ENCODE results near the gene PSAP.

The PSAP gene

DNA sequence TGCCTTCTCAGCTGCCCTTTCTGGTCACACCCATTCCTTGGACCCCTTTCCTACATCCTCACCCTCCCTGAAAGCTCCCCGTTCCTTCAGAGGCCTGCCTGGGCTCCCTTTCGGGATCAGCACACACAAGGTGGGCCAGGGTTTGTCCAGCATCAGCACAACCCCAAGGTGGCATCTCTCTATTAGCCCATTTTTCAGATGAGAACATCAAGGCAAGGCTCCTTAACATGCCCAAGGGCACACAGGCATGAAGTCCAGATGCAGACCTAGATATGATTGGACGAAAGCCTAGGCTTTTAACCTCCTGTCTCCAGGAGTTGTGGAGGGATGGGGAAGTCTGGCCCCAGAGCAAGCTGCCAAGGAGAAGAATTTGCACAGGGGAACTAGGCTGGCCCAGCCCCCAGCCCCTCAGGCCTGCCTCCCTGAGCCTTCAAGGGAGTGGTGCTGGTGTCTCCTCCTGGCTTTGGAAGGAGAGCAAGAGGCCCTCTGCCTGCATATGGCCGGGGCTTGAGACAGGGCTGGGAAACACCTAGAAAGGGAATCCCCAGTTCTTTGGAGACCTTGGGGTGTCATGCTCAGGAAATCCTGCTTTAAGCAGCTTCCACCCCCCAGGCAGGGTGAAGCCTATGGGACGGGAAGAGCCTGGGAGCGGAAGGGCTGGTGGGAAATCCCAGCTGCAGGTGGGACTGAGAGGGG is 68.7 kb downstream of the PSAP start:
- no peak for DNase-seq

DNA sequence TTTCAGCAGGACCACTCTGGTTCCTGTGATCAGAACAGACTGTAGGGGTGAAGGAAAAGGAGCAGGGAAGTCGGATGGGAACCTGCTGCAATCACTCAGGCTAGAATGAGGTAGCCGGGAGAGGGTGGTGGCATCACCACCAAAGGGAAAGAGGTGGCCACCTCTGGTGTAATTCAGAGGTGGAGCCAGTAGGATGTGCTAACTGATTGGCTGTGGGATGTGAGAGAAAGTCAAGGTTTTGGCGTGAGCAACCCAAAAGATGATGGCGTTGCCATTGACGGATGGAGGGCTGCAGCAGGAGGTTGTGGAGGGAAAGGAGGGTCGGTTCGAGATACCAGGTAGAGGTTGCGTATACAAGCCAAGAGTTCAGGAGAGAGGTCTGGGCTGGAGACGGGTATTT is 70.3 kb downstream of the PSAP start:
- no peak for DNase-seq

- DNase-seq, result no peak
These were observed 70.9 kb downstream of the PSAP start for GRCh38 chr10:71780156-71780555.

GRCh38 chr10:71779641-71780040 is 71.4 kb downstream of the PSAP start:
- DNase-seq, result no peak

DNA sequence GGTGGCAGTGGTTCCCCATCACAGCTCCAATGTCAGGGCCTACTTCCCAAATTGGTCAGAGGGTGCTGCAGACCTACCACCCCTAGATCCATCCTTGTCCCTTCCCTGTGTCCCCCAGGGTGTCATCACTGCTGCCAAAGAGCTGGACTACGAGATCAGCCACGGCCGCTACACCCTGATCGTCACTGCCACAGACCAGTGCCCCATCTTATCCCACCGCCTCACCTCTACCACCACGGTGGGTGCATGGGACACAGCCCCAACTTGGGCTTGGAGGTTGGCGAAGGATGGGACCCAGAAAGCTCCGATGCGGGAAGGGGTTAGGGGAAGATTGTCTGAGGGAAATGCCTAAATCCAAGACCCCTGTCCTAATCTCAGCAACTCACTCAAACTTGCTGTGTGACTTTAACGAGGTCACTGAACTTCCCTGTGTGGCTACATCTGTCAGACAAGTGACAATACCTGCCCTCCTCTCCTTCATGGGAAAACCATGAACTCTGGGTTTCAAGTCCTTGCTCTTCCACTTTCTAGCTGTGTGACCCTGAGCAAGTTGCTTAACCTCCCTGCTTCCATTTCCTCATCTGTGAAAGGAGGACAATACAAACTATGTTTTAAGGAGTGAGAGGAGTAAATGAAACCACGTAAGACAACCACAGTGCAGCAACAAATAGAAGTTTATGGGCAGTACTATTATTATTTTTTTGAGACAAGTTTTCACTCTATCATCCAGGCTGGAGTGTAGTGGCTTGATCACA is 72.8 kb downstream of the PSAP start:
- DNase-seq, result no peak

GRCh38 chr10:71777213-71777985 is 73.7 kb downstream of the PSAP start:
- no peak for DNase-seq

- no peak for DNase-seq
These were observed 74.5 kb downstream of the PSAP start for GRCh38 chr10:71776481-71776925.

- no peak for DNase-seq
These were observed 75.9 kb downstream of the PSAP start for GRCh38 chr10:71774916-71775702.

DNA sequence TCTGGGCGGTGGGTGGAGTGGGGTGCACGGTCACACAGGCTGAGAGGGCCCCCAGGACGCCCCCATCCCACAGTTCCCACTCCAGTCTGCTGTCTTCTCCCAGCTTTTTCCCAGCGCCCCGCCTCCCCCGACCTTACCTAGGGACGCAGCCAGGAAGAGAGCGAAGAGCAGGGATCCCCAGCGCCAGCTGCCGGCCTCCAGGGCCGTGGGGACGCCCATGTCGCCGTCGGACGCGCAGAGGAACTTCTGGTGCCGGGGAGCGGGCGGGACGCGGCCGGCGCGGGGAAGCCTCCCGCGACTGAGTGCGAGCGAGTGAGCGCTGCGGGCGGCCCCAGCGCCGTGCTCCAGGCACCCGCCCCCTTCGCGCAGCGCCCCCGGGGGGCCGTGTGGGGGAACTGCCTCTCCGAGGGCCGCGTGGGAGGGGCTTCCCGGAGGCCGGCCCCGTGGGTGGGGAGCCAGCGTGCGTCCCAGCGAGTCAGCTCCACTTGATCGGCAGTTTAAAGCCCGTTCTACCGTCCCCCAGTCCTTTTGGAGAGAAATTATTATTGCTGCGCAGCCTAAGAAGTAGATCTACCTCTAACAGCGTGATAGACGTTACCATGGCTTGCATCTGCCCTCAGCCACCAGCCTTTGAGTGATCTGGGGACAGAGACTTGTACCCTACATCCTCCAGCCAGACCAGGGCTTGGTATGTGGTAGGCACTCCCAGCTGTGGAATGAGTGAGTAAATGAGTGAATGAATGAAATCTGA is 77.7 kb downstream of the PSAP start, which contains the start of gene VSIR:
TSS of gene VSIR (minus strand) at position 300 of the 751 bp plus-strand sequence. CDS start at position 219, 81 bp downstream.
- DNase-seq, result peak; percentile 55

DNA sequence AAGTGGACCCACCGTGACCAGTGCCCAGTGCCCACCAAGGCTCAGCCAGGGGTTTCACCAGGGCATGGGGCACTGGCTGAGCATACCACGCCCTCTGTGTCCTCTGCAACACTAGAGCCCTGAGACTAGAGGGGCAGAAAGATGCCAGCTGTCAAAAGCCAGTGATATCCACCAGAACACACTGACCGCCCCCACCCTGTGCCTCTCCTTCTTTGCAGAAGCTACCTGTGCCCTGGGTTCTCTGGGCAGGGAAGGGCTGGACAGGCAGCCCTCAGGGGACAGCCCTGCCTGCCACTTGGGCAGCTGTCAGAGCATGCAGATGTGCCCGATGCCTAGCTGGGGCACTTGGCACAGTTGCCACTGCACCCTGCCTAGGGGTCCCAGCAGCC is 78.2 kb downstream of the PSAP start:
- DNase-seq, result no peak

- DNase-seq, result no peak
These were observed 79.0 kb downstream of the PSAP start for GRCh38 chr10:71771821-71772617.

DNA sequence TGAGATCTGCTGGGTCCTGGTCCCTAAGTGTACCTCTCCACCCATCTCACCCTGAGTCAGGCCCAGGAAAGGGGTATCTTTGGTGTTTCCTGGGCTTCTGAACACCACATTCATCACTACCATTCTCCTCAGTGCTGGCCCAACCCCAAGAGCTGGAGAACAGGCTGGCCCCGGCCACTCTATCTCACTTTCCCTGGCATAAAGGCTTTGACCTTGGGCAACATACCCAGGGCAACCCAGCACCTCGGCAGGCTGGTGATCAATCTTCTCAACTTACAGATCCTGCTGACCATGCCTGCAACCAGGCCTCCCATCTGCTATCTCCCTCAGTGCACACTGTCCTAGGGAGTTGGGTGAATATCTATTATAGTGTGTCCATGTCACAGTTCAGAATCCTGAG is 79.8 kb downstream of the PSAP start:
- no peak for DNase-seq

DNA sequence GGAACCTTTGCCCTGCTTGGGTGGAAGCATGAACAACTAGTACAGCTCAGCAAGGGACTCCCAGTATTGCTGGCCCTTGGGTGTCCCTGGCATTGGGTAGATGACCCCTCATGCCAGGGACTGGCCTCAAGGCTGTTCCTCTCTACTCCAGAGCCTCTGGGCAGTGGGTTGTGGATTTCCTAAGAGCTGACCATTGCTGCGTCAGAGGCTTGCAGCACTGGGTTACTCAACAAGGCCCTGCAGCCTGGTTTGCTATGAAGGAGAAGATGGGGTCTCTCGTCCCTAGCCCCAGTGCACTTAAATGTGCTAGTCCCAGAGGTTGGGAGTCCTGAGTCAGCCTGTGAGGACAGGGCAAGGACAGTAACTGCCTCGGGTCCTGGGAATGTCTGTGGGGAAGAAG is 80.3 kb downstream of the PSAP start:
- DNase-seq, result no peak

DNA sequence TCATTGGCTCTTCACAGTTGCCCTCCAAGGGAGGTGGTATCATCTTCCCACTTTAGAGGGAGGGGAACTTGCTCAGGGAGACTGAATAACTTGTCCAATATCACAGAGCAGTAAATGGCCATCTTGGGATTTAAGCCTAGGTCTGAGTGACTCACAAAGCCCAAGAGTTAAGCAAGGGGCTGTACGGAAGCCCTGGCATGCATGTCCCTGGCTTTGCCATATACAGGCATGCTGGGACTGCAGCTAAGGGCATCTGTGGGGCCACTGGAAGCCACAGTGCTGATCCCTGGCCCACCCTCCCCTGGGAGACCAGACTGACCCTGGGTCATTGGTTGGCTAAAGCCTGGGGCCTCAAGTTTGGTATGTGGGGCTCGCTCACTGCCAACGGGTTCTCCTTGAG is 80.8 kb downstream of the PSAP start:
- DNase-seq, result no peak

DNA sequence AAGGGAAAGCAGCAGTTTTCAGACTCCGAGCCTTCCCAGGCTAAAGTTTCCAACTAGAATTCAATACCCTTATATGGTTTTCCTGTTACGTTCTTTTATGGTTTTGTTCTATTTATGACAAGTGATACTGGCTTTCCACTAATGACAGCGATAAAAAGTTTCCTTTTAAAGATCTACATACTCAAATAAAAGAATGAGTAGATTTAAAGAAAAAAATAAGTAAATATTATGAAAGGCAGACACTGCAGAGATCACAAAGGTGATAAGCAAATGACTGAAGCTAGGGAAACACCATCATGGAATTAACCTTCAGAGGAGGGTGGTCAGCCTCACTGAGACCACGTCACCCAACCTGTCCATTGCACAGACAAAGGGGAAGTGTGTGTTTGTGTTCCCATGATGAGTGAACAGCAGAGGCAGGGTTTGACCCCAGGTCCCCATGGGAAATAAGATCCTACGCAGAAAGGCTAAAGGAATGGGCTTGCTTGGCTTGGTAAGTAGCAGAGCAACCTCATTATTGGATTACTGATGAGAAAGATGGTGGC is 81.7 kb downstream of the PSAP start:
- DNase-seq, result no peak

- DNase-seq, result no peak
These were observed 83.5 kb downstream of the PSAP start for GRCh38 chr10:71767420-71768035.

- DNase-seq, result no peak
These were observed 84.2 kb downstream of the PSAP start for GRCh38 chr10:71766717-71767419.

Data from NK-92 treated with Interleukin-12 subunit alpha and Interleukin-12 subunit beta, amount 100 ng/mL, for 24 hours (cell line).